Stomach smooth muscle (tissue), 2 donors: Measurements from ENCODE around the gene FBXL17.

Source experiments
- H3K27ac ChIP-seq: one replicate; pipeline ENCODE4 v1.7.0; 2013; ENCODE audit warnings: mild to moderate bottlenecking, low read length, inconsistent platforms
- H3K27me3 ChIP-seq, 2 donors: one replicate each; pipeline ENCODE4 v1.7.0; 2013; ENCODE audit warnings: low read length in 2 of 2; ENCODE audit not compliant: insufficient read depth in 2 of 2, control insufficient read depth in 1 of 2
- H3K36me3 ChIP-seq, 2 donors: one replicate each; pipeline ENCODE4 v1.7.0; 2013; ENCODE audit warnings: low read length in 2 of 2; ENCODE audit not compliant: control insufficient read depth in 2 of 2, insufficient read depth in 2 of 2
- H3K4me1 ChIP-seq: one replicate; pipeline ENCODE4 v1.7.0; 2013; ENCODE audit warnings: low read length; ENCODE audit not compliant: control insufficient read depth, insufficient read depth
- H3K4me3 ChIP-seq, 2 donors: one replicate each; pipeline ENCODE4 v1.7.0; 2013; ENCODE audit warnings: low read length in 2 of 2
- H3K9ac ChIP-seq, 2 donors: one replicate each; pipeline ENCODE4 v1.7.0; 2013; ENCODE audit warnings: low read length in 2 of 2, mild to moderate bottlenecking in 1 of 2
- H3K9me3 ChIP-seq, 2 donors: one replicate each; pipeline ENCODE4 v1.7.0; 2013; ENCODE audit warnings: low read length in 2 of 2; ENCODE audit not compliant: control insufficient read depth in 2 of 2
- donor health status: healthy.
- donor health status: Pancreatic carcinoma.

FBXL17 gene

GRCh38 chr5:108206707-108207106 is 175.2 kb downstream of the FBXL17 start:
- H3K27ac ChIP-seq: no peak overlapping the region
- H3K9ac ChIP-seq: no peak overlapping the region
- no peaks in the 10 kb centered on the region for H3K9me3 ChIP-seq
- no peaks in the 10 kb centered on the region for H3K4me1 ChIP-seq
- H3K36me3 ChIP-seq: no peaks in the 10 kb centered on the region
- H3K27me3 ChIP-seq: no peaks in the 10 kb centered on the region
- no peak overlapping the region for H3K4me3 ChIP-seq

GRCh38 chr5:108201721-108202120 is 180.2 kb downstream of the FBXL17 start:
- Histone ChIP-seq H3K9me3 (no peaks in the 10 kb centered on the region), H3K36me3 (no peaks in the 10 kb centered on the region), H3K4me1 (no peaks in the 10 kb centered on the region), H3K27ac (no peak overlapping the region), H3K9ac (no peak overlapping the region), H3K4me3 (no peak overlapping the region), H3K27me3 (no peaks in the 10 kb centered on the region)

- Histone ChIP-seq H3K27ac (no peak overlapping the region), H3K27me3 (no peaks in the 10 kb centered on the region), H3K36me3 (no peaks in the 10 kb centered on the region), H3K9ac (no peak overlapping the region), H3K4me3 (no peak overlapping the region), H3K9me3 (no peaks in the 10 kb centered on the region), H3K4me1 (no peaks in the 10 kb centered on the region)
These were observed 185.6 kb downstream of the FBXL17 start for GRCh38 chr5:108196276-108196675.

GRCh38 chr5:108193021-108193795 is 188.7 kb downstream of the FBXL17 start:
- Histone ChIP-seq H3K9ac (no peak overlapping the region), H3K9me3 (no peaks in the 10 kb centered on the region), H3K36me3 (no peaks in the 10 kb centered on the region), H3K27me3 (no peaks in the 10 kb centered on the region), H3K27ac (no peak overlapping the region), H3K4me3 (no peak overlapping the region), H3K4me1 (no peaks in the 10 kb centered on the region)

- Histone ChIP-seq H3K27me3 (no peaks in the 10 kb centered on the region), H3K9ac (no peak overlapping the region), H3K4me1 (no peaks in the 10 kb centered on the region), H3K9me3 (no peaks in the 10 kb centered on the region), H3K36me3 (peaks cover 0 to 4% of the 10 kb centered on the region in 2 donors), H3K27ac (no peak overlapping the region), H3K4me3 (no peak overlapping the region)
These were observed 197.0 kb downstream of the FBXL17 start for GRCh38 chr5:108184940-108185339.

GRCh38 chr5:108181975-108182374 is 199.9 kb downstream of the FBXL17 start:
- Histone ChIP-seq H3K4me1 (no peaks in the 10 kb centered on the region), H3K27ac (no peak overlapping the region), H3K36me3 (peaks cover 0 to 4% of the 10 kb centered on the region in 2 donors), H3K9ac (no peak overlapping the region), H3K9me3 (no peaks in the 10 kb centered on the region), H3K4me3 (no peak overlapping the region), H3K27me3 (no peaks in the 10 kb centered on the region)

GRCh38 chr5:108174286-108174685 is 207.6 kb downstream of the FBXL17 start:
- no peak overlapping the region for H3K4me3 ChIP-seq
- H3K36me3 ChIP-seq: no peaks in the 10 kb centered on the region
- no peaks in the 10 kb centered on the region for H3K9me3 ChIP-seq
- no peaks in the 10 kb centered on the region for H3K4me1 ChIP-seq
- H3K27ac ChIP-seq: no peak overlapping the region
- no peaks in the 10 kb centered on the region for H3K27me3 ChIP-seq
- H3K9ac ChIP-seq: no peak overlapping the region

GRCh38 chr5:108171759-108172158 is 210.1 kb downstream of the FBXL17 start:
- H3K27me3 ChIP-seq: no peaks in the 10 kb centered on the region
- no peak overlapping the region for H3K4me3 ChIP-seq
- no peaks in the 10 kb centered on the region for H3K36me3 ChIP-seq
- H3K9ac ChIP-seq: no peak overlapping the region
- no peak overlapping the region for H3K27ac ChIP-seq
- no peaks in the 10 kb centered on the region for H3K4me1 ChIP-seq
- H3K9me3 ChIP-seq: no peaks in the 10 kb centered on the region

GRCh38 chr5:108168915-108169314 is 213.0 kb downstream of the FBXL17 start:
- Histone ChIP-seq H3K27me3 (no peaks in the 10 kb centered on the region), H3K9ac (no peak overlapping the region), H3K9me3 (no peaks in the 10 kb centered on the region), H3K27ac (no peak overlapping the region), H3K36me3 (no peaks in the 10 kb centered on the region), H3K4me1 (no peaks in the 10 kb centered on the region), H3K4me3 (no peak overlapping the region)

- Histone ChIP-seq H3K9ac (no peak overlapping the region), H3K27me3 (no peaks in the 10 kb centered on the region), H3K36me3 (no peaks in the 10 kb centered on the region), H3K4me3 (no peak overlapping the region), H3K4me1 (no peaks in the 10 kb centered on the region), H3K27ac (no peak overlapping the region), H3K9me3 (no peaks in the 10 kb centered on the region)
These were observed 214.7 kb downstream of the FBXL17 start for GRCh38 chr5:108167174-108167573.

GRCh38 chr5:108164574-108164973 is 217.3 kb downstream of the FBXL17 start:
- no peaks in the 10 kb centered on the region for H3K27me3 ChIP-seq

More at GRCh38 chr5:108164574-108164973, 217.3 kb downstream of the FBXL17 start:
- Histone ChIP-seq H3K4me1 (no peaks in the 10 kb centered on the region), H3K9me3 (no peaks in the 10 kb centered on the region), H3K4me3 (no peak overlapping the region), H3K36me3 (no peaks in the 10 kb centered on the region), H3K27ac (no peak overlapping the region), H3K9ac (no peak overlapping the region)
